H9 (cell line): ENCODE measurements around the gene PEAK3. TPM values are rescaled to one million over a fixed set of nuclear protein-coding genes. Genes with fewer than 3 reads are reported as not detected.

Source experiments
- DNase-seq: peaks from one replicate; pipeline ENCODE4 v3.0.0-alpha.2; 2017
- H2AFZ ChIP-seq: one replicate; pipeline ENCODE4 v1.6.1; 2013; ENCODE audit warnings: mild to moderate bottlenecking, low read length, control low read depth, moderate library complexity
- H2AK5ac ChIP-seq: 2 replicates; pipeline ENCODE4 v1.6.1; 2013; ENCODE audit warnings: low read length, control low read depth, mixed read lengths; ENCODE audit not compliant: insufficient read length
- H2BK120ac ChIP-seq: one replicate; pipeline ENCODE4 v1.6.1; 2013; ENCODE audit warnings: low read depth, mild to moderate bottlenecking, low read length, control low read depth, inconsistent platforms; ENCODE audit not compliant: poor library complexity, severe bottlenecking
- H2BK12ac ChIP-seq: 2 replicates; pipeline ENCODE4 v1.6.1; 2013; ENCODE audit warnings: low read length, control low read depth, mixed read lengths, low read depth; ENCODE audit not compliant: insufficient read length
- H2BK15ac ChIP-seq: 2 replicates; pipeline ENCODE4 v1.6.1; 2013; ENCODE audit warnings: low read depth, low read length, control low read depth
- H2BK20ac ChIP-seq: one replicate; pipeline ENCODE4 v1.6.1; 2013; ENCODE audit warnings: low read depth, mild to moderate bottlenecking, low read length, control low read depth, inconsistent platforms; ENCODE audit not compliant: poor library complexity, severe bottlenecking
- H2BK5ac ChIP-seq: 2 replicates; pipeline ENCODE4 v1.6.1; 2013; ENCODE audit warnings: low read length, control low read depth, mixed read lengths; ENCODE audit not compliant: insufficient read length
- H3K14ac ChIP-seq: 2 replicates; pipeline ENCODE4 v1.6.1; 2013; ENCODE audit warnings: low read length, control low read depth; ENCODE audit not compliant: insufficient read depth
- H3K18ac ChIP-seq: 2 replicates; pipeline ENCODE4 v1.6.1; 2013; ENCODE audit warnings: low read depth, mild to moderate bottlenecking, mixed read lengths, low read length, control low read depth; ENCODE audit not compliant: insufficient read length
- H3K23ac ChIP-seq: 2 replicates; pipeline ENCODE4 v1.6.1; 2013; ENCODE audit warnings: low read length, control low read depth, mixed read lengths, low read depth; ENCODE audit not compliant: insufficient read length
- H3K23me2 ChIP-seq: 2 replicates; pipeline ENCODE4 v1.6.1; 2013; ENCODE audit warnings: low read depth, mild to moderate bottlenecking, mixed read lengths, low read length, control low read depth; ENCODE audit not compliant: insufficient read length, poor library complexity, severe bottlenecking
- H3K27ac ChIP-seq: 2 replicates; pipeline ENCODE4 v1.5.1; 2013; ENCODE audit warnings: low read length, control low read depth, mixed read lengths, low read depth; ENCODE audit not compliant: insufficient read length
- H3K27me3 ChIP-seq: 2 replicates; pipeline ENCODE4 v1.6.1; 2013; ENCODE audit warnings: low read length, control low read depth, inconsistent platforms; ENCODE audit not compliant: insufficient read depth
- H3K4ac ChIP-seq: 2 replicates; pipeline ENCODE4 v1.6.1; 2013; ENCODE audit warnings: low read depth, mild to moderate bottlenecking, control low read depth, inconsistent platforms, low read length, moderate library complexity
- H3K4me1 ChIP-seq: 2 replicates; pipeline ENCODE4 v1.6.1; 2013; ENCODE audit warnings: low read length, control low read depth, inconsistent platforms; ENCODE audit not compliant: insufficient read depth
- H3K4me2 ChIP-seq: 2 replicates; pipeline ENCODE4 v1.6.1; 2013; ENCODE audit warnings: low read length, control low read depth, mixed read lengths; ENCODE audit not compliant: insufficient read length, insufficient read depth
- H3K56ac ChIP-seq: 2 replicates; pipeline ENCODE4 v1.6.1; 2013; ENCODE audit warnings: low read depth, mild to moderate bottlenecking, mixed read lengths, low read length, control low read depth; ENCODE audit not compliant: insufficient read length
- H3K79me1 ChIP-seq: 2 replicates; pipeline ENCODE4 v1.6.1; 2013; ENCODE audit warnings: low read depth, mild to moderate bottlenecking, moderate library complexity, low read length, control low read depth, inconsistent platforms; ENCODE audit not compliant: insufficient read depth, poor library complexity, severe bottlenecking
- H3K79me2 ChIP-seq: 2 replicates; pipeline ENCODE4 v1.6.1; 2013; ENCODE audit warnings: low read length, control low read depth, inconsistent platforms; ENCODE audit not compliant: insufficient read depth
- H3K9ac ChIP-seq: 2 replicates; pipeline ENCODE4 v1.6.1; 2013; ENCODE audit warnings: low read length, control low read depth, mixed read lengths; ENCODE audit not compliant: insufficient read length; ENCODE audit errors: extremely low read depth
- H3K9me3 ChIP-seq: one replicate; pipeline ENCODE4 v1.6.1; 2013; ENCODE audit warnings: low read depth, low read length, inconsistent platforms; ENCODE audit not compliant: control insufficient read depth
- H3T11ph ChIP-seq: one replicate; pipeline ENCODE4 v1.6.1; 2013; ENCODE audit warnings: mild to moderate bottlenecking, low read length, control low read depth, inconsistent platforms
- H4K20me1 ChIP-seq: one replicate; pipeline ENCODE4 v1.6.1; 2013; ENCODE audit not compliant: control insufficient read depth, insufficient read length, insufficient read depth
- H4K5ac ChIP-seq: 2 replicates; pipeline ENCODE4 v1.6.1; 2013; ENCODE audit warnings: low read depth, mild to moderate bottlenecking, mixed read lengths, low read length, control low read depth; ENCODE audit not compliant: insufficient read length
- H4K8ac ChIP-seq: replicated peaks from 2 replicates; pipeline ENCODE4 v1.6.1; 2013; ENCODE audit warnings: low read length, control low read depth, mixed read lengths, low read depth; ENCODE audit not compliant: insufficient read length
- H4K91ac ChIP-seq: 2 replicates; pipeline ENCODE4 v1.6.1; 2013; ENCODE audit warnings: low read depth, mild to moderate bottlenecking, moderate library complexity, mixed read lengths, low read length, control low read depth; ENCODE audit not compliant: insufficient read length
- H3K27ac Mint-ChIP-seq, 3 experiments: 2 replicates in 2 of 3; 3 replicates in 1 of 3; pipeline ENCODE4 v1.8.0; 2020 to 2021; ENCODE audit warnings: mixed read lengths in 3 of 3, mild to moderate bottlenecking in 1 of 3, moderate library complexity in 1 of 3
- H3K27me3 Mint-ChIP-seq: 2 replicates; pipeline ENCODE4 v1.8.0; 2021; ENCODE audit warnings: low read depth, mild to moderate bottlenecking, moderate library complexity, mixed read lengths
- H3K36me3 Mint-ChIP-seq, 3 experiments: 2 replicates in 2 of 3; 3 replicates in 1 of 3; pipeline ENCODE4 v1.8.0; 2020 to 2021; ENCODE audit warnings: low read depth in 3 of 3, mixed read lengths in 3 of 3; ENCODE audit not compliant: insufficient read depth in 1 of 3
- H3K4me1 Mint-ChIP-seq, 2 experiments: 2 replicates each; pipeline ENCODE4 v1.8.0; 2020; ENCODE audit warnings: mixed read lengths in 2 of 2
- H3K4me3 Mint-ChIP-seq, 2 experiments: 2 replicates in 1 of 2; 3 replicates in 1 of 2; pipeline ENCODE4 v1.8.0; 2020 to 2021; ENCODE audit warnings: mild to moderate bottlenecking in 2 of 2, mixed read lengths in 2 of 2, moderate library complexity in 1 of 2
- H3K9me3 Mint-ChIP-seq, 2 experiments: 2 replicates in 1 of 2; 3 replicates in 1 of 2; pipeline ENCODE4 v1.8.0; 2020; ENCODE audit warnings: mild to moderate bottlenecking in 2 of 2, mixed read lengths in 2 of 2, moderate library complexity in 1 of 2
- whole genome bisulfite sequencing: extraction: QIAGEN DNeasy Blood & Tissue Kit; methylation state at CpG from one replicate; pipeline ENCODE4 v1.1.7; 2013; ENCODE audit warnings: missing lambda C conversion rate, low lambda C conversion rate, mixed read lengths; ENCODE audit not compliant: insufficient read length; ENCODE audit errors: extremely low coverage; 5-methylcytosine and 5-hydroxymethylcytosine counted together
- total RNA-seq: library from RNA; stranded (reverse); gene quantifications from 2 replicates; pipeline ENCODE4 v1.2.1, GENCODE V29; 2021
- TF ChIP-seq, protein P1 (sequence below): fragments of 200-600 bp; sonication (generic); conservative IDR thresholded peaks from 3 replicates; pipeline ENCODE4 v1.8.0; 2021; ENCODE audit warnings: antibody characterized with exemption, mild to moderate bottlenecking

The PEAK3 gene
- total RNA-seq, 1 experiment from 2014 or later: not detected

DNA sequence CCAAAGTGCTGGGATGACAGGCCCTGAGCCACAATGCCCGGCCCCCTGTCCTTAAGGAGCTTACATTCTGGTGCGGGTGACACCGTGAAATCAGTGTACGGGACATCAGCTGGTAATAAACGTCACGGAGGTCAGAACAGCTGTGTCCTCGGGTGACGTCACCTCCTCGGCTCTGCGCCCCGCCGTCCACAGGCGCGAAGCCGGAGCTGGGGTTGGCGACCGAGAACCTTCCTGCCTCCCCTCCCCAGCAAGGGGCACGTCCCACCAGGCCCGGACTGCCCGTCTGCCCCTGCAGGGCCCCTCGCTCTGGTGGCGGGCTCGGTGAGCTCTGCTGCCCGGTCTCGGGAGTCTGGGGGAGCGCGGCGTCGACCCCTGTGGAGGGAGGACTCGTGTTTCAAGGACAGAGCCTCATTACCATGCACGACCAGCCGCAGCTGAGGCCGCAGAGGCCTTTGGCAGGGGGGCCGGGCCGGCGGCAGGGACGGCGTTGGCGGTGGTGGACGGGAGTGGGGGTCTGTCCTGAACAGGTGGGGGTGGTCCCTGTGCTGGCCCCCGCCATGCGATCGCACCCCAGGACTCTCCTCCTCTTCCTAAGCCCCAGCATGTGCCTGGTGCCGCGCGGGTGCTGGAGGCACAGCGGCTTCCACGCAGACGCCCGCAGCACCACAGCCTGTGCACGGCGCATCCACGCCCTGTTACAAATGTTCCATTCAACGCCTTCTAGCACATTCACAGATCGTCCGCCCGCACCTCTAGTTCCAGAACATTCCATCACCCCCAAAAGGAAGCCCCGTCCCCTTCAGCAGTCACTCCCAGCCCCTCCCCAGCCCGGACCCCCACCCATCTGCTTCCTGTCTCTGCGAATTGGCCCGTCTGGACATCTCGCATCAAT is 20.6 kb upstream of the PEAK3 start:
- H3K4ac ChIP-seq: no peak overlapping the region
- H3K4me3 Mint-ChIP-seq: peak overlapping the region in 1 of 2 experiments; percentile 60; a peak in 3 of 5 replicates
- WGBS: no CpG with 5 or more reads among the region's 62 CpGs
- H2BK120ac ChIP-seq: no peak overlapping the region
- H3K14ac ChIP-seq: peak overlapping the region; percentile 25; the same call in 1 of the 2 replicates
- peaks cover 5 to 19% of the 10 kb centered on the region in 2 experiments for H3K4me1 Mint-ChIP-seq
- H4K20me1 ChIP-seq: no peaks in the 10 kb centered on the region
- no peaks in the 10 kb centered on the region for H3K4me1 ChIP-seq
- H2BK15ac ChIP-seq: no peak overlapping the region
- DNase-seq: peak; percentile 71
- no peak overlapping the region for H3T11ph ChIP-seq
- H3K9me3 Mint-ChIP-seq: peaks cover 0 to 4% of the 10 kb centered on the region in 2 experiments; a peak in 1 of 5 replicates
- TF ChIP-seq, protein P1, sequence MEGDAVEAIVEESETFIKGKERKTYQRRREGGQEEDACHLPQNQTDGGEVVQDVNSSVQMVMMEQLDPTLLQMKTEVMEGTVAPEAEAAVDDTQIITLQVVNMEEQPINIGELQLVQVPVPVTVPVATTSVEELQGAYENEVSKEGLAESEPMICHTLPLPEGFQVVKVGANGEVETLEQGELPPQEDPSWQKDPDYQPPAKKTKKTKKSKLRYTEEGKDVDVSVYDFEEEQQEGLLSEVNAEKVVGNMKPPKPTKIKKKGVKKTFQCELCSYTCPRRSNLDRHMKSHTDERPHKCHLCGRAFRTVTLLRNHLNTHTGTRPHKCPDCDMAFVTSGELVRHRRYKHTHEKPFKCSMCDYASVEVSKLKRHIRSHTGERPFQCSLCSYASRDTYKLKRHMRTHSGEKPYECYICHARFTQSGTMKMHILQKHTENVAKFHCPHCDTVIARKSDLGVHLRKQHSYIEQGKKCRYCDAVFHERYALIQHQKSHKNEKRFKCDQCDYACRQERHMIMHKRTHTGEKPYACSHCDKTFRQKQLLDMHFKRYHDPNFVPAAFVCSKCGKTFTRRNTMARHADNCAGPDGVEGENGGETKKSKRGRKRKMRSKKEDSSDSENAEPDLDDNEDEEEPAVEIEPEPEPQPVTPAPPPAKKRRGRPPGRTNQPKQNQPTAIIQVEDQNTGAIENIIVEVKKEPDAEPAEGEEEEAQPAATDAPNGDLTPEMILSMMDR: no peak
- H3K27me3 ChIP-seq: no peaks in the 10 kb centered on the region
- H3K79me1 ChIP-seq: no peaks in the 10 kb centered on the region
- no peak overlapping the region for H3K56ac ChIP-seq
- no peak overlapping the region for H4K91ac ChIP-seq
- H2BK12ac ChIP-seq: no peak overlapping the region
- H2AFZ ChIP-seq: no peak overlapping the region
- H4K8ac ChIP-seq: no peak overlapping the region
- H3K79me2 ChIP-seq: no peaks in the 10 kb centered on the region
- H2BK20ac ChIP-seq: no peak overlapping the region
- no peak overlapping the region for H3K27ac ChIP-seq
- H4K5ac ChIP-seq: no peak overlapping the region
- H3K23ac ChIP-seq: no peak overlapping the region
- peaks cover 65% of the 10 kb centered on the region for H3K27me3 Mint-ChIP-seq
- no peak overlapping the region for H3K9ac ChIP-seq
- no peak overlapping the region for H3K4me2 ChIP-seq
- H2BK5ac ChIP-seq: no peak overlapping the region
- H3K9me3 ChIP-seq: no peaks in the 10 kb centered on the region
- no peak overlapping the region for H3K27ac Mint-ChIP-seq
- no peak overlapping the region for H2AK5ac ChIP-seq
- H3K36me3 Mint-ChIP-seq: peaks cover 0 to 4% (median 0%) of the 10 kb centered on the region in 3 experiments; a peak in 3 of 7 replicates
- H3K18ac ChIP-seq: no peak overlapping the region
- no peaks in the 10 kb centered on the region for H3K23me2 ChIP-seq
